Activated T-helper 1 cell treated with anti-CD3 and anti-CD28 coated beads, Interleukin-2, amount 50 U/mL, for 16 hours (primary cell): Measurements from ENCODE around the gene CDH2.

Experiments
- DNase-seq, 2 donors: peaks; one replicate each; pipeline ENCODE4 v3.0.0-alpha.2; 2020; ENCODE audit warnings: low read depth in 1 of 2, low spot score in 1 of 2

CDH2 gene

GRCh38 chr18:28127763-28128658 is 48.9 kb downstream of the CDH2 start:
- no peak for DNase-seq

- no peak for DNase-seq
Observed at GRCh38 chr18:28127228-28127627, 49.7 kb downstream of the CDH2 start.

GRCh38 chr18:28126768-28127167 is 50.2 kb downstream of the CDH2 start:
- DNase-seq = no peak

GRCh38 chr18:28125051-28125450 is 51.9 kb downstream of the CDH2 start:
- DNase-seq = no peak

- DNase-seq = no peak
Observed at GRCh38 chr18:28124131-28125029, 52.5 kb downstream of the CDH2 start.

- DNase-seq = no peak
Observed at GRCh38 chr18:28123401-28124030, 53.4 kb downstream of the CDH2 start.

GRCh38 chr18:28120828-28121515 is 56.0 kb downstream of the CDH2 start:
- no peak for DNase-seq

- DNase-seq = no peak
Observed at GRCh38 chr18:28116461-28116860, 60.5 kb downstream of the CDH2 start.

GRCh38 chr18:28115149-28115550 is 61.8 kb downstream of the CDH2 start:
- no peak for DNase-seq

GRCh38 chr18:28114472-28114871 is 62.5 kb downstream of the CDH2 start:
- no peak for DNase-seq

- no peak for DNase-seq
Observed at GRCh38 chr18:28113271-28114029, 63.5 kb downstream of the CDH2 start.

- DNase-seq = no peak
Observed at GRCh38 chr18:28112056-28112470, 64.9 kb downstream of the CDH2 start.

- no peak for DNase-seq
Observed at GRCh38 chr18:28110924-28111323, 66.0 kb downstream of the CDH2 start.

GRCh38 chr18:28109781-28110560 is 67.0 kb downstream of the CDH2 start:
- DNase-seq = no peak

GRCh38 chr18:28108814-28109213 is 68.1 kb downstream of the CDH2 start:
- no peak for DNase-seq

GRCh38 chr18:28108254-28108653 is 68.7 kb downstream of the CDH2 start:
- DNase-seq = no peak

- no peak for DNase-seq
Observed at GRCh38 chr18:28099237-28099636, 77.7 kb downstream of the CDH2 start.

GRCh38 chr18:28095631-28096030 is 81.3 kb downstream of the CDH2 start:
- DNase-seq = no peak

GRCh38 chr18:28095041-28095440 is 81.9 kb downstream of the CDH2 start:
- DNase-seq = no peak
